Upper lobe of right lung (tissue), 1 donor: ENCODE measurements around the gene CTXN1. TPM values are rescaled to one million over a fixed set of nuclear protein-coding genes. Genes with fewer than 3 reads are reported as not detected.

Experiments
- ATAC-seq: fragments of 200-7000 bp; cut with Tn5 transposase; one replicate; pipeline ENCODE4 v1.9.1; 2020; ENCODE audit warnings: mild to moderate bottlenecking, moderate library complexity
- DNase-seq: peaks from one replicate; pipeline ENCODE4 v3.0.0-alpha.2; 2020
- H3K27ac ChIP-seq: fragments of 200-600 bp; one replicate; pipeline ENCODE4 v1.8.0; 2022
- H3K27me3 ChIP-seq: fragments of 200-600 bp; one replicate; pipeline ENCODE4 v1.8.0; 2022; ENCODE audit warnings: mild to moderate bottlenecking
- H3K36me3 ChIP-seq: fragments of 200-600 bp; one replicate; pipeline ENCODE4 v1.8.0; 2022
- H3K4me1 ChIP-seq: fragments of 200-600 bp; one replicate; pipeline ENCODE4 v1.8.0; 2022
- H3K4me3 ChIP-seq: fragments of 200-600 bp; one replicate; pipeline ENCODE4 v1.8.0; 2022; ENCODE audit warnings: mild to moderate bottlenecking
- H3K9me3 ChIP-seq: fragments of 200-600 bp; one replicate; pipeline ENCODE4 v1.8.0; 2022
- CTCF ChIP-seq: fragments of 200-600 bp; IDR thresholded peaks from one replicate; pipeline ENCODE4 v1.8.0; 2022; ENCODE audit warnings: antibody characterized with exemption
- intact Hi-C: fragments of 100-400 bp; cut with DNase I; formaldehyde crosslinking; loops from one replicate; pipeline ENCODE4 v1.11.0; 2022
- total RNA-seq: library from RNA; stranded (reverse); fragmentation: NEBNext Ultra II Directional; extraction: Animal tissue kit (Norgen Biotek cat#: 25700); gene quantifications from one replicate; pipeline ENCODE4 v1.2.1, GENCODE V29; 2021
- donor health status: DM: no; HTN: yes; CAD: no; lungs with severe emphysema.

The CTXN1 gene
- total RNA-seq, 1 donor from 2014 or later, result 1.2 TPM

GRCh38 chr19:7879111-7879807, 46.7 kb downstream of the CTXN1 start:
- Histone ChIP-seq H3K27me3 (peaks cover 13% of the 10 kb centered on the region), H3K4me1 (peaks cover 3% of the 10 kb centered on the region), H3K27ac (no peak overlapping the region), H3K36me3 (no peaks in the 10 kb centered on the region), H3K9me3 (no peaks in the 10 kb centered on the region), H3K4me3 (no peak overlapping the region)
- no peak for TF ChIP-seq CTCF
- intact Hi-C loops, result no loop called here
- no peak for ATAC-seq
- no peak for DNase-seq

- H3K4me1 ChIP-seq, result peaks cover 3% of the 10 kb centered on the region
- no peak overlapping the region for H3K27ac ChIP-seq
- peaks cover 26% of the 10 kb centered on the region for H3K27me3 ChIP-seq
- no peaks in the 10 kb centered on the region for H3K9me3 ChIP-seq
- no peak overlapping the region for H3K4me3 ChIP-seq
- H3K36me3 ChIP-seq, result no peaks in the 10 kb centered on the region
- no peak for ATAC-seq
- TF ChIP-seq CTCF, result no peak
- intact Hi-C loops, result no loop called here
- DNase-seq, result no peak
Observed at GRCh38 chr19:7877249-7877836, 48.6 kb downstream of the CTXN1 start.

GRCh38 chr19:7874897-7875273, 51.0 kb downstream of the CTXN1 start:
- intact Hi-C loops, result no loop called here
- TF ChIP-seq CTCF, result no peak

More at GRCh38 chr19:7874897-7875273, 51.0 kb downstream of the CTXN1 start:
- Histone ChIP-seq H3K9me3 (no peaks in the 10 kb centered on the region), H3K27me3 (peaks cover 30% of the 10 kb centered on the region), H3K4me3 (peak overlapping the region; percentile 42), H3K27ac (no peak overlapping the region), H3K4me1 (peaks cover 4% of the 10 kb centered on the region), H3K36me3 (no peaks in the 10 kb centered on the region)
- no peak for DNase-seq
- ATAC-seq, result no peak

Other genes starting within 250 kb of the CTXN1 start
- gene MCEMP1, start 249.0 kb downstream of the CTXN1 start, total RNA-seq, result 97.9 TPM
- 83.9 TPM for gene TRAPPC5, start 245.3 kb downstream of the CTXN1 start, total RNA-seq
- 0.58 TPM for gene FCER2, start 224.0 kb downstream of the CTXN1 start, total RNA-seq
- gene CLEC4G, start 194.0 kb downstream of the CTXN1 start, total RNA-seq, result 1.4 TPM
- gene CD209, start 178.6 kb downstream of the CTXN1 start, total RNA-seq, result 10.6 TPM
- gene CLEC4M, start 162.9 kb downstream of the CTXN1 start, total RNA-seq, result 4.8 TPM
- gene EVI5L, start 95.9 kb downstream of the CTXN1 start, total RNA-seq, result 15.5 TPM
- gene PRR36, start 51.7 kb downstream of the CTXN1 start, total RNA-seq, result 2.6 TPM
- gene LRRC8E, start 37.6 kb downstream of the CTXN1 start, total RNA-seq, result 11.0 TPM
- 36.4 TPM for gene MAP2K7, start 22.3 kb downstream of the CTXN1 start, total RNA-seq
- gene TGFBR3L, start 11.3 kb downstream of the CTXN1 start, total RNA-seq, result 1.2 TPM
- gene SNAPC2, start 5.8 kb downstream of the CTXN1 start, total RNA-seq, result 28.9 TPM
- gene TIMM44, start 17.5 kb upstream of the CTXN1 start, total RNA-seq, result 49.8 TPM
- gene ELAVL1, start 79.5 kb upstream of the CTXN1 start, total RNA-seq, result 65.9 TPM
- not detected for gene CCL25, start 126.6 kb upstream of the CTXN1 start, total RNA-seq
- gene FBN3, start 223.5 kb upstream of the CTXN1 start, total RNA-seq, result 8.5 TPM